Measurements from ENCODE around the gene CERS5. TPM values are rescaled to one million over a fixed set of nuclear protein-coding genes. Genes with fewer than 3 reads are reported as not detected.

The CERS5 gene
- 104 TPM for total RNA-seq

- FAIRE-seq (no peak), DNase-seq (ENCODE audit: low spot score in 2 of 2) (peak; percentile 96 to 98)
Measured at GRCh38 chr12:50167049-50167828, at the start of gene CERS5. CERS5 (minus strand) TSS chr12:50167369; CDS start chr12:50167297, 72 bp downstream.

- DNase-seq (ENCODE audit: low spot score in 2 of 2) (no peak), FAIRE-seq (no peak)
Measured at GRCh38 chr12:50215033-50215432, 47.9 kb upstream of the CERS5 start.

- FAIRE-seq (no peak), DNase-seq (ENCODE audit: low spot score in 2 of 2) (no peak)
Measured at GRCh38 chr12:50214018-50214417, 46.8 kb upstream of the CERS5 start.

- DNase-seq (ENCODE audit: low spot score in 2 of 2), result no peak
- FAIRE-seq, result no peak
Measured at GRCh38 chr12:50213439-50213838, 46.3 kb upstream of the CERS5 start.

GRCh38 chr12:50212071-50212467 is 44.9 kb upstream of the CERS5 start:
- DNase-seq (ENCODE audit: low spot score in 2 of 2), result no peak
- FAIRE-seq, result no peak

- no peak for FAIRE-seq
- DNase-seq (ENCODE audit: low spot score in 2 of 2), result no peak
Measured at GRCh38 chr12:50211392-50212070, 44.4 kb upstream of the CERS5 start.

- DNase-seq (ENCODE audit: low spot score in 2 of 2) (no peak), FAIRE-seq (no peak)
Measured at GRCh38 chr12:50207424-50207823, 40.3 kb upstream of the CERS5 start.

- FAIRE-seq (no peak), DNase-seq (ENCODE audit: low spot score in 2 of 2) (no peak)
Measured at GRCh38 chr12:50205648-50206047, 38.5 kb upstream of the CERS5 start.

GRCh38 chr12:50203691-50204090 is 36.5 kb upstream of the CERS5 start:
- DNase-seq (ENCODE audit: low spot score in 2 of 2), result no peak

GRCh38 chr12:50201987-50202521 is 34.9 kb upstream of the CERS5 start:
- no peak for FAIRE-seq

More at GRCh38 chr12:50203691-50204090, 36.5 kb upstream of the CERS5 start:
- no peak for FAIRE-seq

GRCh38 chr12:50200552-50201273 is 33.5 kb upstream of the CERS5 start:
- FAIRE-seq, result no peak

More at GRCh38 chr12:50201987-50202521, 34.9 kb upstream of the CERS5 start:
- no peak for DNase-seq (ENCODE audit: low spot score in 2 of 2)

GRCh38 chr12:50198829-50199228 is 31.7 kb upstream of the CERS5 start:
- FAIRE-seq (no peak), DNase-seq (ENCODE audit: low spot score in 2 of 2) (no peak)

More at GRCh38 chr12:50200552-50201273, 33.5 kb upstream of the CERS5 start:
- no peak for DNase-seq (ENCODE audit: low spot score in 2 of 2)

GRCh38 chr12:50197297-50197727 is 30.1 kb upstream of the CERS5 start:
- DNase-seq (ENCODE audit: low spot score in 2 of 2), result no peak
- no peak for FAIRE-seq

GRCh38 chr12:50196537-50196936 is 29.4 kb upstream of the CERS5 start:
- DNase-seq (ENCODE audit: low spot score in 2 of 2), result no peak

GRCh38 chr12:50195832-50196231 is 28.7 kb upstream of the CERS5 start:
- FAIRE-seq, result no peak
- no peak for DNase-seq (ENCODE audit: low spot score in 2 of 2)

More at GRCh38 chr12:50196537-50196936, 29.4 kb upstream of the CERS5 start:
- no peak for FAIRE-seq

GRCh38 chr12:50192908-50193307 is 25.7 kb upstream of the CERS5 start:
- DNase-seq (ENCODE audit: low spot score in 2 of 2), result no peak
- no peak for FAIRE-seq

GRCh38 chr12:50192236-50192635 is 25.1 kb upstream of the CERS5 start:
- no peak for FAIRE-seq
- no peak for DNase-seq (ENCODE audit: low spot score in 2 of 2)

GRCh38 chr12:50190859-50191258 is 23.7 kb upstream of the CERS5 start:
- no peak for DNase-seq (ENCODE audit: low spot score in 2 of 2)
- FAIRE-seq, result no peak

GRCh38 chr12:50188875-50189575 is 21.9 kb upstream of the CERS5 start:
- no peak for FAIRE-seq

GRCh38 chr12:50188241-50188781 is 21.1 kb upstream of the CERS5 start:
- FAIRE-seq (no peak), DNase-seq (ENCODE audit: low spot score in 2 of 2) (no peak)

More at GRCh38 chr12:50188875-50189575, 21.9 kb upstream of the CERS5 start:
- no peak for DNase-seq (ENCODE audit: low spot score in 2 of 2)

Measured in frontal cortex (tissue), 4 donors.